HepG2 (cell line): ENCODE measurements around the gene CCDC142. TPM values are rescaled to one million over a fixed set of nuclear protein-coding genes. Genes with fewer than 3 reads are reported as not detected.

ENCODE experiments used
- BRD4 ChIP-seq: sonication (generic); formaldehyde crosslinking; IDR thresholded peaks from 2 replicates; pipeline ENCODE4 v1.4.0; 2020; ENCODE audit warnings: missing genetic modification reagents
- MTA3 ChIP-seq: sonication (generic); formaldehyde crosslinking; IDR thresholded peaks from 2 replicates; pipeline ENCODE4 v1.4.0; 2020; ENCODE audit warnings: missing genetic modification reagents
- NBN ChIP-seq: fragments of 450-650 bp; conservative IDR thresholded peaks from 2 replicates; pipeline ENCODE4 v1.6.1; 2017
- SP5 ChIP-seq: IDR thresholded peaks from 2 replicates; pipeline ENCODE4 v1.6.1; 2016; ENCODE audit warnings: low read depth, borderline replicate concordance
- WIZ ChIP-seq: sonication (generic); formaldehyde crosslinking; IDR thresholded peaks from 2 replicates; pipeline ENCODE4 v1.5.1; 2020; ENCODE audit warnings: mild to moderate bottlenecking, missing genetic modification reagents
- ZNF235 ChIP-seq: sonication (generic); formaldehyde crosslinking; IDR thresholded peaks from 2 replicates; pipeline ENCODE4 v1.8.1; 2023; ENCODE audit warnings: mild to moderate bottlenecking, missing genetic modification reagents, borderline replicate concordance
- ZNF547 ChIP-seq: sonication (generic); formaldehyde crosslinking; IDR thresholded peaks from 2 replicates; pipeline ENCODE4 v1.5.1; 2020; ENCODE audit warnings: mild to moderate bottlenecking, missing genetic modification reagents
- polyA plus RNA-seq, 8 experiments: library from polyadenylated mRNA; depleted of rRNA in 3 of 8; stranded (reverse) in 7 of 8; unstranded in 1 of 8; fragments of >200 nt; fragmentation: Illumina TruSeq in 4 of 8; extraction: Trizol in 4 of 8; gene quantifications; 2 replicates each; pipeline versions ENCODE4 v1.2.1 to v1.2.3, GENCODE V29; 2011 to 2016; ENCODE audit warnings: low read depth in 4 of 8, missing spikeins in 1 of 8, mixed read lengths in 1 of 8; ENCODE audit not compliant: insufficient read depth in 1 of 8
- total RNA-seq, 5 experiments: library from RNA; depleted of rRNA; stranded (reverse); fragments of >200 nt; fragmentation: Illumina TruSeq; extraction: Trizol; gene quantifications; 2 replicates each; pipeline ENCODE4 v1.2.3, GENCODE V29; 2016; ENCODE audit warnings: low read depth in 1 of 5
- TF ChIP-seq, protein P1 (sequence below): sonication (generic); formaldehyde crosslinking; IDR thresholded peaks from 2 replicates; pipeline ENCODE4 v1.9.0; 2021; ENCODE audit warnings: mild to moderate bottlenecking, missing genetic modification reagents
- TF ChIP-seq, protein P2 (sequence below): sonication (generic); formaldehyde crosslinking; IDR thresholded peaks from 2 replicates; pipeline ENCODE4 v1.8.0; 2022; ENCODE audit warnings: missing genetic modification reagents, low read depth, mild to moderate bottlenecking, borderline replicate concordance
- TF ChIP-seq, protein P3 (sequence below): sonication (generic); formaldehyde crosslinking; IDR thresholded peaks from 2 replicates; pipeline ENCODE4 v1.5.0; 2020; ENCODE audit warnings: mild to moderate bottlenecking, missing genetic modification reagents
- TF ChIP-seq, protein P4 (sequence below): sonication (generic); formaldehyde crosslinking; IDR thresholded peaks from 2 replicates; pipeline ENCODE4 v1.4.0; 2020; ENCODE audit warnings: missing genetic modification reagents

The CCDC142 gene
- total and polyA plus RNA-seq, 2 of the 13 experiments (the other 11 are each of a cell fraction or from before 2014, with no cell fraction given): 14.7 to 30.4 TPM

DNA sequence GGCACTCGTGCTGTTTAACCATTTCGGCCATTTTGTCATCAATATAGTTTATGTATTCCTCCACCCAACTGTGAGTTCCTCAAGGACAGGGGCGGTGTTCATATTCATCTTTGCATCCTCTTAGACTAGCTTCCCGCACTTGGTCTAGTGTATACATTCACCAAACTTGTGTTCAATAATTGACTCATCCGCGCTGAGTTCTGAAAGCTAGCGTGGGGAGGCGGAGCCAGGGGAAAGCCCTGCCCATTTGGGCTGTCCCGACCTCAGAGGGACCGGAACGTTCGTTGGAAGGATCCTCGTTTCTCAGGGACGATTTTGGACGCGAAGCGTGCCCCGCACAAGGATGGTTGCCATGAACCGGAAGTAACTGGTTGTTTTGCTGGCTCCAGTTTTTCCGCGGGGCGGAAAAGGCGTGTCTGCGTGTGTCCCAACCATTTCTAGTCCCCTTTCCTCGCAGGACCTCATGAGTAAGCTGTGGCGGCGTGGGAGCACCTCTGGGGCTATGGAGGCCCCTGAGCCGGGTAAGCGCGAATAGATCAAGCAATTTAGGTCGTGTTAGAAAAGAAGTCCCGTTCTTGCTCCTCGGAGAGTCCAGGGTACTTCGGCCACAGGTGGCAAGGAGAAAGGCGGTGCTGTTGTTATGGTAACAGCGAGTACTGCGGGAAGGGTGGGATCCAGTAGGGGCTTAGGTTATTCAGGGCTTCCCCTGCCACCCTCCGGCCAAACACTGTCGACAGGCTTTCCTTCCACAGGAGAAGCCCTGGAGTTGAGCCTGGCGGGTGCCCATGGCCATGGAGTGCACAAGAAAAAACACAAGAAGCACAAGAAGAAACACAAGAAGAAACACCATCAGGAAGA is 27.9 kb downstream of the CCDC142 start, which contains the start of gene INO80B (continued):
- TF ChIP-seq, protein P1, sequence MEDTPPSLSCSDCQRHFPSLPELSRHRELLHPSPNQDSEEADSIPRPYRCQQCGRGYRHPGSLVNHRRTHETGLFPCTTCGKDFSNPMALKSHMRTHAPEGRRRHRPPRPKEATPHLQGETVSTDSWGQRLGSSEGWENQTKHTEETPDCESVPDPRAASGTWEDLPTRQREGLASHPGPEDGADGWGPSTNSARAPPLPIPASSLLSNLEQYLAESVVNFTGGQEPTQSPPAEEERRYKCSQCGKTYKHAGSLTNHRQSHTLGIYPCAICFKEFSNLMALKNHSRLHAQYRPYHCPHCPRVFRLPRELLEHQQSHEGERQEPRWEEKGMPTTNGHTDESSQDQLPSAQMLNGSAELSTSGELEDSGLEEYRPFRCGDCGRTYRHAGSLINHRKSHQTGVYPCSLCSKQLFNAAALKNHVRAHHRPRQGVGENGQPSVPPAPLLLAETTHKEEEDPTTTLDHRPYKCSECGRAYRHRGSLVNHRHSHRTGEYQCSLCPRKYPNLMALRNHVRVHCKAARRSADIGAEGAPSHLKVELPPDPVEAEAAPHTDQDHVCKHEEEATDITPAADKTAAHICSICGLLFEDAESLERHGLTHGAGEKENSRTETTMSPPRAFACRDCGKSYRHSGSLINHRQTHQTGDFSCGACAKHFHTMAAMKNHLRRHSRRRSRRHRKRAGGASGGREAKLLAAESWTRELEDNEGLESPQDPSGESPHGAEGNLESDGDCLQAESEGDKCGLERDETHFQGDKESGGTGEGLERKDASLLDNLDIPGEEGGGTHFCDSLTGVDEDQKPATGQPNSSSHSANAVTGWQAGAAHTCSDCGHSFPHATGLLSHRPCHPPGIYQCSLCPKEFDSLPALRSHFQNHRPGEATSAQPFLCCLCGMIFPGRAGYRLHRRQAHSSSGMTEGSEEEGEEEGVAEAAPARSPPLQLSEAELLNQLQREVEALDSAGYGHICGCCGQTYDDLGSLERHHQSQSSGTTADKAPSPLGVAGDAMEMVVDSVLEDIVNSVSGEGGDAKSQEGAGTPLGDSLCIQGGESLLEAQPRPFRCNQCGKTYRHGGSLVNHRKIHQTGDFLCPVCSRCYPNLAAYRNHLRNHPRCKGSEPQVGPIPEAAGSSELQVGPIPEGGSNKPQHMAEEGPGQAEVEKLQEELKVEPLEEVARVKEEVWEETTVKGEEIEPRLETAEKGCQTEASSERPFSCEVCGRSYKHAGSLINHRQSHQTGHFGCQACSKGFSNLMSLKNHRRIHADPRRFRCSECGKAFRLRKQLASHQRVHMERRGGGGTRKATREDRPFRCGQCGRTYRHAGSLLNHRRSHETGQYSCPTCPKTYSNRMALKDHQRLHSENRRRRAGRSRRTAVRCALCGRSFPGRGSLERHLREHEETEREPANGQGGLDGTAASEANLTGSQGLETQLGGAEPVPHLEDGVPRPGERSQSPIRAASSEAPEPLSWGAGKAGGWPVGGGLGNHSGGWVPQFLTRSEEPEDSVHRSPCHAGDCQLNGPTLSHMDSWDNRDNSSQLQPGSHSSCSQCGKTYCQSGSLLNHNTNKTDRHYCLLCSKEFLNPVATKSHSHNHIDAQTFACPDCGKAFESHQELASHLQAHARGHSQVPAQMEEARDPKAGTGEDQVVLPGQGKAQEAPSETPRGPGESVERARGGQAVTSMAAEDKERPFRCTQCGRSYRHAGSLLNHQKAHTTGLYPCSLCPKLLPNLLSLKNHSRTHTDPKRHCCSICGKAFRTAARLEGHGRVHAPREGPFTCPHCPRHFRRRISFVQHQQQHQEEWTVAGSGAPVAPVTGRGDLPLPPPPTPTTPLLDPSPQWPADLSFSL: no peak
- TF ChIP-seq MTA3 (CRISPR knock-in tag) (no peak), SP5 (CRISPR knock-in tag) (peak; percentile 94), WIZ (CRISPR knock-in tag) (no peak; the same call in 1 of the 2 replicates), BRD4 (no peak), ZNF547 (peak; percentile 95), ZNF235 (CRISPR knock-in tag) (peak; percentile 77; the same call in 1 of the 2 replicates), NBN (no peak)
- TF ChIP-seq, protein P2, sequence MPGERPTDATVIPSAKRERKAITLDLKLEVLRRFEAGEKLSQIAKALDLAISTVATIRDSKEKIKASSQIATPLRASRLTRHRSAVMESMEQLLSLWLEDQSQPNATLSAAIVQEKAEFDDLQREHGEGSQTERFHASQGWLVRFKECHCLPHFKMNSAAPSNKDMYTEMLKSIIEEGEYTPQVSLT (CRISPR knock-in tag): no peak
- TF ChIP-seq, protein P3, sequence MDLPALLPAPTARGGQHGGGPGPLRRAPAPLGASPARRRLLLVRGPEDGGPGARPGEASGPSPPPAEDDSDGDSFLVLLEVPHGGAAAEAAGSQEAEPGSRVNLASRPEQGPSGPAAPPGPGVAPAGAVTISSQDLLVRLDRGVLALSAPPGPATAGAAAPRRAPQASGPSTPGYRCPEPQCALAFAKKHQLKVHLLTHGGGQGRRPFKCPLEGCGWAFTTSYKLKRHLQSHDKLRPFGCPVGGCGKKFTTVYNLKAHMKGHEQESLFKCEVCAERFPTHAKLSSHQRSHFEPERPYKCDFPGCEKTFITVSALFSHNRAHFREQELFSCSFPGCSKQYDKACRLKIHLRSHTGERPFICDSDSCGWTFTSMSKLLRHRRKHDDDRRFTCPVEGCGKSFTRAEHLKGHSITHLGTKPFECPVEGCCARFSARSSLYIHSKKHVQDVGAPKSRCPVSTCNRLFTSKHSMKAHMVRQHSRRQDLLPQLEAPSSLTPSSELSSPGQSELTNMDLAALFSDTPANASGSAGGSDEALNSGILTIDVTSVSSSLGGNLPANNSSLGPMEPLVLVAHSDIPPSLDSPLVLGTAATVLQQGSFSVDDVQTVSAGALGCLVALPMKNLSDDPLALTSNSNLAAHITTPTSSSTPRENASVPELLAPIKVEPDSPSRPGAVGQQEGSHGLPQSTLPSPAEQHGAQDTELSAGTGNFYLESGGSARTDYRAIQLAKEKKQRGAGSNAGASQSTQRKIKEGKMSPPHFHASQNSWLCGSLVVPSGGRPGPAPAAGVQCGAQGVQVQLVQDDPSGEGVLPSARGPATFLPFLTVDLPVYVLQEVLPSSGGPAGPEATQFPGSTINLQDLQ: no peak
- TF ChIP-seq, protein P4, sequence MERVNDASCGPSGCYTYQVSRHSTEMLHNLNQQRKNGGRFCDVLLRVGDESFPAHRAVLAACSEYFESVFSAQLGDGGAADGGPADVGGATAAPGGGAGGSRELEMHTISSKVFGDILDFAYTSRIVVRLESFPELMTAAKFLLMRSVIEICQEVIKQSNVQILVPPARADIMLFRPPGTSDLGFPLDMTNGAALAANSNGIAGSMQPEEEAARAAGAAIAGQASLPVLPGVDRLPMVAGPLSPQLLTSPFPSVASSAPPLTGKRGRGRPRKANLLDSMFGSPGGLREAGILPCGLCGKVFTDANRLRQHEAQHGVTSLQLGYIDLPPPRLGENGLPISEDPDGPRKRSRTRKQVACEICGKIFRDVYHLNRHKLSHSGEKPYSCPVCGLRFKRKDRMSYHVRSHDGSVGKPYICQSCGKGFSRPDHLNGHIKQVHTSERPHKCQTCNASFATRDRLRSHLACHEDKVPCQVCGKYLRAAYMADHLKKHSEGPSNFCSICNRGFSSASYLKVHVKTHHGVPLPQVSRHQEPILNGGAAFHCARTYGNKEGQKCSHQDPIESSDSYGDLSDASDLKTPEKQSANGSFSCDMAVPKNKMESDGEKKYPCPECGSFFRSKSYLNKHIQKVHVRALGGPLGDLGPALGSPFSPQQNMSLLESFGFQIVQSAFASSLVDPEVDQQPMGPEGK: peak; percentile 86
